Progenitor cell of endocrine pancreas (in vitro differentiated cells): ENCODE measurements around the gene L1TD1. TPM values are rescaled to one million over a fixed set of nuclear protein-coding genes. Genes with fewer than 3 reads are reported as not detected.

ENCODE experiments used
- DNase-seq: peaks from one replicate; pipeline ENCODE4 v3.0.0; 2021; ENCODE audit warnings: low spot score; ENCODE audit not compliant: unreplicated experiment
- H3K27ac Mint-ChIP-seq: 2 replicates; pipeline ENCODE4 v1.8.0; 2021; ENCODE audit warnings: mild to moderate bottlenecking, moderate library complexity, mixed read lengths
- H3K27me3 Mint-ChIP-seq: 2 replicates; pipeline ENCODE4 v1.8.0; 2021; ENCODE audit warnings: mixed read lengths
- H3K36me3 Mint-ChIP-seq: 2 replicates; pipeline ENCODE4 v1.8.0; 2022; ENCODE audit warnings: mixed read lengths; ENCODE audit not compliant: insufficient read depth
- H3K4me1 Mint-ChIP-seq: 2 replicates; pipeline ENCODE4 v1.8.0; 2021; ENCODE audit warnings: low read depth, mixed read lengths
- H3K4me3 Mint-ChIP-seq: 2 replicates; pipeline ENCODE4 v1.8.0; 2021; ENCODE audit warnings: low read depth, mild to moderate bottlenecking, moderate library complexity, mixed read lengths
- H3K9me3 Mint-ChIP-seq: 2 replicates; pipeline ENCODE4 v1.8.0; 2021; ENCODE audit warnings: low read depth, mixed read lengths
- CTCF ChIP-seq: fragments of 200-600 bp; sonication (generic); IDR thresholded peaks from one replicate; pipeline ENCODE4 v1.5.0; 2021; ENCODE audit warnings: antibody characterized with exemption, mild to moderate bottlenecking; ENCODE audit not compliant: unreplicated experiment
- total RNA-seq: library from RNA; stranded (reverse); gene quantifications from 2 replicates; pipeline ENCODE4 v1.2.1, GENCODE V29; 2021

Gene L1TD1
- total RNA-seq, 1 donor from 2014 or later = 2.7 TPM

DNA sequence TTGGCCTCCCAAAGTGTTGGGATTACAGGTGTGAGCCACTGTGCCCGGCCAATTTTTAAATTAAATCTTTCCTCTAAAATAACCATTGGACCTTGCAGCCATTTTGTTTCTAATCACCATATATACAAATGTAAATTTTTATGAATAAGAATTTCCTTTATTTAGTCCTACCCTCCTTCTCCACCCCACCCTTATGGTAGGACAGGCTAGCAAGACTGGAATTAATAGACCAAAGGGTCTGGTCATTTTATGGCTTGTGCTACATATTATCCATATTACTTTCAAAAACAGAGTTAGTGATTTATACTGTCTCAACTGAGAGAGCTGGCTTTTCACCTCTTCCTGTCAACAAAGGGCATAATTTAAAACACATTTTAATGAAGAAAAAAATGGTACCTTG is 26.5 kb downstream of the L1TD1 start:
- Mint-ChIP-seq H3K27me3 (no peaks in the 10 kb centered on the region), H3K27ac (no peak overlapping the region), H3K4me3 (no peak overlapping the region), H3K36me3 (no peaks in the 10 kb centered on the region), H3K4me1 (no peaks in the 10 kb centered on the region), H3K9me3 (no peaks in the 10 kb centered on the region)
- no peak for TF ChIP-seq CTCF
- no peak for DNase-seq

DNA sequence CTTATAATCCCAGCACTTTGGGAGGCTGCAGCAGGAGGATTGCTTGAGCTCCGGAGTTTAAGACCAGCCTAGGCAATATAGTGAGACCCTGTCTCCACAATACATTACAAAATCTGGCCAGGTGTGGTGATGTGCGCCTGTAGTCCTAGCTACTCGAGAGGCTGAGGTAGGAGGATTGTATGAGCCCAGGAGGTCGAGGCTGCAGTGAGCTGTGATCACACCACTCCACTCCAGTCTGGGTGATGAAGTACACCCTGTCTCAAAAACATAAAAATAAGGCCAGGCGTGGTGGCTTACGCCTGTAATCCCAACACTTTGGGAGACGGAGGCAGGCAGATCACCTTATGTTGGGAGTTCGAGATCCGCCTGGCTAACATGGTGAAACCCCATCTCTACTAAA is 27.7 kb downstream of the L1TD1 start:
- no peaks in the 10 kb centered on the region for H3K4me1 Mint-ChIP-seq
- no peak overlapping the region for H3K4me3 Mint-ChIP-seq
- TF ChIP-seq CTCF = no peak
- no peaks in the 10 kb centered on the region for H3K36me3 Mint-ChIP-seq
- DNase-seq = no peak
- no peaks in the 10 kb centered on the region for H3K9me3 Mint-ChIP-seq
- H3K27me3 Mint-ChIP-seq = no peaks in the 10 kb centered on the region
- H3K27ac Mint-ChIP-seq = no peak overlapping the region

GRCh38 chr1:62224182-62224581 is 29.5 kb downstream of the L1TD1 start:
- Mint-ChIP-seq H3K4me1 (no peaks in the 10 kb centered on the region), H3K9me3 (no peaks in the 10 kb centered on the region), H3K27ac (no peak overlapping the region), H3K27me3 (no peaks in the 10 kb centered on the region), H3K36me3 (no peaks in the 10 kb centered on the region), H3K4me3 (no peak overlapping the region)
- no peak for TF ChIP-seq CTCF
- no peak for DNase-seq

DNA sequence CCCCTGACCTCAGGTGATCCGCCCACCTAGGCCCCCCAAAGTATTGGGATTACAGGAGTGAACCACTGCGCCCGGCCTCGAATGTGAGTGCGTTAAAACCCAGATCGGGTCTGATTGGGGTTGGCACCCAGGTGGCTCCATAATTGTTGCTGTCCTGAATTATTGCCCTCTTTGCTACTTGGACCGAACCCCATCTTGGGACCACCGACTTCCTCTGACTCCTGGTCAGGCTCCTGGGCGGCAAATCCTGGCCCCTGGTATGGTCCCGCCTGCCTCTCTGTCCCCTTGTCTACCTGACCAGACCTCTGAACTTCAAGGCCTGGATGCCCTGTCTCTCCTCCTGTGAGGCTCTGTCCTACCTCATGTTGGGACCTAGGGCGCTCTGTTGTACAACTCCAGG is 32.8 kb downstream of the L1TD1 start:
- no peak overlapping the region for H3K27ac Mint-ChIP-seq
- no peaks in the 10 kb centered on the region for H3K9me3 Mint-ChIP-seq
- TF ChIP-seq CTCF = no peak
- no peaks in the 10 kb centered on the region for H3K36me3 Mint-ChIP-seq
- H3K4me1 Mint-ChIP-seq = no peaks in the 10 kb centered on the region
- H3K27me3 Mint-ChIP-seq = peaks cover 3% of the 10 kb centered on the region
- no peak overlapping the region for H3K4me3 Mint-ChIP-seq
- no peak for DNase-seq

DNA sequence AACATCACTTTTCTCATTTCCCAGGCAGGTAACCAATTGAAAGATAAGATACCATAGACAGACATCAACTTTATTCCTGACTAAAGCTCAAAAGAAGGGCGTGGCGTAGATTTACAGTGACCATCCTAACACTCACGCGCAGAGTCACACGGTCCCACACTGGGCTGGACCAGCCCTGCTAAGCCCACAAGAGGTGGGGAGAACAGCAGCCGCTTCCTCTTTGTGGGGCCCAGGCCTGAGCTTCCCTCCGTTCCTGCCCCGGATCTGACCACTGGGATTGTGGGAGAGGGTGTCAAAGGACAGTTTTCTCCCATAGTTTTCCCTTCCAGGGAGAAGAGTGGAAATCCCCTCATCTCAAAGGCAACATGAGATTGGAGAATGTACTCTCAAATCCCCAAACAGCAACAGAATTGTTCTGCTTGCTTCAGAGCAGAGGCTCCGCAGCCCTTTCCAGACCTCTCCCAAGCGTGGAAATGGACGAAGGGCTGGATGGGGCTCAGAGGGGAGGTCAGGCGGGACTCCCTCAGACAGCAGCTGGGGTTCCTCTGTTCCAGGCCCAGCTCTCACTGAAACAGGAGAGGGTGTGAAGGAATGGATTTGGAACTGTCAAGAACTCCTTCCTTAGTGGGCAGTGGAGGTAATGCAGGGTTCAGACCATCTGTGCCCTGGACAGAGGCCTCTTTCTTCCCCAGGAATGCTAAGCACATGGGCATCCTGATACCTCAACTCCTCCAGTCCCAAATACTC is 33.7 kb downstream of the L1TD1 start:
- H3K4me1 Mint-ChIP-seq = peaks cover 3% of the 10 kb centered on the region
- H3K36me3 Mint-ChIP-seq = no peaks in the 10 kb centered on the region
- H3K27me3 Mint-ChIP-seq = peaks cover 3% of the 10 kb centered on the region
- DNase-seq = no peak
- H3K9me3 Mint-ChIP-seq = no peaks in the 10 kb centered on the region
- H3K4me3 Mint-ChIP-seq = no peak overlapping the region
- no peak overlapping the region for H3K27ac Mint-ChIP-seq
- no peak for TF ChIP-seq CTCF
